UCSD-AML1 (cell line): ENCODE data around the gene SLC26A8.

Experiments
- DNase-seq: peaks from one replicate; lab custom pipeline; 2025; ENCODE audit not compliant: unreplicated experiment; lab: John Stamatoyannopoulos, UW

The SLC26A8 gene, protein sequence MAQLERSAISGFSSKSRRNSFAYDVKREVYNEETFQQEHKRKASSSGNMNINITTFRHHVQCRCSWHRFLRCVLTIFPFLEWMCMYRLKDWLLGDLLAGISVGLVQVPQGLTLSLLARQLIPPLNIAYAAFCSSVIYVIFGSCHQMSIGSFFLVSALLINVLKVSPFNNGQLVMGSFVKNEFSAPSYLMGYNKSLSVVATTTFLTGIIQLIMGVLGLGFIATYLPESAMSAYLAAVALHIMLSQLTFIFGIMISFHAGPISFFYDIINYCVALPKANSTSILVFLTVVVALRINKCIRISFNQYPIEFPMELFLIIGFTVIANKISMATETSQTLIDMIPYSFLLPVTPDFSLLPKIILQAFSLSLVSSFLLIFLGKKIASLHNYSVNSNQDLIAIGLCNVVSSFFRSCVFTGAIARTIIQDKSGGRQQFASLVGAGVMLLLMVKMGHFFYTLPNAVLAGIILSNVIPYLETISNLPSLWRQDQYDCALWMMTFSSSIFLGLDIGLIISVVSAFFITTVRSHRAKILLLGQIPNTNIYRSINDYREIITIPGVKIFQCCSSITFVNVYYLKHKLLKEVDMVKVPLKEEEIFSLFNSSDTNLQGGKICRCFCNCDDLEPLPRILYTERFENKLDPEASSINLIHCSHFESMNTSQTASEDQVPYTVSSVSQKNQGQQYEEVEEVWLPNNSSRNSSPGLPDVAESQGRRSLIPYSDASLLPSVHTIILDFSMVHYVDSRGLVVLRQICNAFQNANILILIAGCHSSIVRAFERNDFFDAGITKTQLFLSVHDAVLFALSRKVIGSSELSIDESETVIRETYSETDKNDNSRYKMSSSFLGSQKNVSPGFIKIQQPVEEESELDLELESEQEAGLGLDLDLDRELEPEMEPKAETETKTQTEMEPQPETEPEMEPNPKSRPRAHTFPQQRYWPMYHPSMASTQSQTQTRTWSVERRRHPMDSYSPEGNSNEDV

DNA sequence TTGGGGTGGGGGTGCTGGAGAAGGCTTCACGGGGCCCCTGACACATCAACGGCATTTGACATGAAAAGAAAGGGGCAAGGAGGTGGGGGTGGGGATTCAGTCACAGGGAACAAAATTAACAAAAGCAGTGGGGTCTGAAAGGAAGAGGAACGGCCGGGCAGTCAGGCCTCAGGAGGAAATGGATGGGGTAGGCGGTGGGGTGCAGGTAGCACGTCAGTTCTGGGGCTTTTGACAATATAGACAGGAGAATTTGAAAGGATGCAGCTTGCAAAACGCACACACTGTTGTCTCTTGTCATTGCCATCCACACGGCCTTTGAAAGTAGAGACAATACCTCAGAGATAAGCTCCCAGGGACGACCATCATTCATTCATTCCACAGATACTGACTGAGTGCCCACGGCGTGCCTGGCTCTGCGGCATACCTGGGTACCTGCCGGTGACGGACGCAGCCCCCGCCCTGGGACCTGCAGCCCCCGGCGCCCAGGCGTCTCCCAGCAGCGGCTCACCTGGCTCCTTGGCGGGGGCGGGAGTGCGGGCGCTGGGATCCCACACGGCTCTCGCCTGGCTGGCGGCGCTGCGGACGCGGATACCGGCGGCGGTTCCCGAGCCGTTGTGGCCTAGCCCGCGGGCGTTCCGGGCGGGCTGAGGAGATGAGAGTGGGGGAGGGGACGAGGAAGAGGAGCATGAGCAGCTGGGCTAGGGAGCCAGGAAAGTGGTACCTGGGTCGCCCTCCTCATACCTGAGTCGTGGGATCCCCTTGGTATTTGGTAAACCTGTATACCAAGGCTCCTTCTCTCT is at the start of gene SLC26A8:
TSS of gene SLC26A8 (minus strand) at position 646 of the 800 bp plus-strand sequence. CDS start 4,934 bp downstream, outside the sequence.
- no peak for DNase-seq

DNA sequence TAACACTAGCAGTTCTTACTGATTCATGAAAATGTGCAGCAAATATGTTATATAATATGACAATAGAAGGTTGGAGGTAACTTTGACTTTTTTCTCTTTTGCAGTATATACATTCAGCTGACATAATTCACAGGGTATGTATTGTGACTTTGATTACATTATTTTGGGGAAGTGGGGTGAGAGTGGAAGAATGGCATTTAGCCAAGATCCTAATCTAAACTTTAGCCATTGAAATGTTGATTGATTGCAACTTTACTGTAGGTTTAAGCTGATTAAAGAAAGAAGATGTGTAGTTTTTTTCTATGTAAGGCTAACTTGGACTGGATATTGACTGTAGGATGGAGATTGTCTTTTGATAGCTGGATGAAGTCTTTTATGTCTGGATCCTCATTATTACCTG is 49.1 kb upstream of the SLC26A8 start:
- no peak for DNase-seq

DNA sequence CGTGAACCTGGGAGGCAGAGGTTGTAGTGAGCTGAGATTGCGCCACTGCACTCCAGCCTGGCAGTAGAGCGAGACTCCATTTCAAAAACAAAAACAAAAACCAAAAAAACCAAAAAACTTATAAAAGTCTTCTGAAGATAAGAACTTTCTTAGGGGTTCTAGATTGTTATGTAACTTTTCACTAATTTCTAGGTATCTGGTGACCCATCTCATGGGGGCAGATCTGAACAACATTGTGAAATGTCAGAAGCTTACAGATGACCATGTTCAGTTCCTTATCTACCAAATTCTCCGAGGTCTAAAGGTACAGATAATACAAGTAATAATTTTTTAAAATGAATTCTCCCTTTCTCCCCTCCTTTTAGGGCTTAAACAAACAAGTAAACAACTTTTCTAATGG is 48.2 kb upstream of the SLC26A8 start:
- DNase-seq = no peak

DNA sequence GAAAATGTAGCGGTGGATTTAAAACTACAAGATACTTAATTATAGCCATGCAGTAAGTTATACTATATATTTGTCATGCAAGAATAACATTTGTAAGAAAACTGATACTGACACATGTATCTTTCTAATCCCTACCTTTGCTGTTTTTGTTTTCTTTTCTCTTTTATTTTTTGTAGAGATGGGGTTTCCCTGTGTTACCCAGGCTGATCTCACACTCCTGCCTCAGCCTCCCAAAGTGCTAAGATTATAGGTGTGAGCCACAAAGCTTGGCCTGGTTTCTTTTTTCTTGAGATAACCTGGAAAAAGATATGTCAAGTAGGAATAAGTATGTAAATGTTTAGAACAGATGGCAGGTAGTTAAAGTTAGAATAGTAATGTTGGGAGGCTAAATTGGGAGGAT is 47.3 kb upstream of the SLC26A8 start:
- DNase-seq = no peak

DNA sequence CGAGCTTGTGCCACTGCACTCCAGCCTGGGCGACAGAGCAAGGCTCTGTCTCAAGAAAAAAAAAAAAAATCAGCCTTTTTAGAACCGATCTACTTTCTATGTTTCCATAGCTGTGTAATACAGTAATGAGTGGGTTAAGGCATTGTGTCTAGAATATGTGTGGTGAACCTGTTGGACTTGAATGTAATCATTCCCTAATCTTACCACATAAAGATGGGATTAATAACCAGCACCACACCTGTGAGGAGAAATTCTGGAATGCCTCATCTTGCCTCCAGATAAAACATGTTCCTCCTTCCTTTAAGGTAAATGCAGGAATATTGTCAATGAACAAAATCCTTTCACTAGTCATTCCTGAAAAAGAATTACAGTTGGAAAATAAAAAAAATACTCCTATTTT is 46.8 kb upstream of the SLC26A8 start:
- DNase-seq = no peak

DNA sequence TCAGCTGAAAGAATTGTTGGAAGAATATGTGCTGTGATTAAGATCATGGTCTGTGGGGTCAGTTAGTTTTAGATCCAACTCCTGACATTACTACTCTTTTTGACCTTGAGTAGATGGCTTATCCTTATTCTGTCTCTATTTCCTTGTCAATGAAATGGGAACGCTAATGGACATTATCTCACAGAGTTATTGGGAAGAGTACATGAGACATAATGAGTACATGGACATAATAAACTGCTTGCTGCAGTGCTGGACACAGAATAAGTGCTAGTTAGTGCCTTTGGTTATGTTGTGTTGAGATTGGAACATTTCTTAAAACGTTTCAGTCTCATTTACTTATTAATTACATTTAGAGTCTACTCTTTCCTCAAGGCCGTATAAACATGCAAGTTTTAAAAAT is 45.8 kb upstream of the SLC26A8 start:
- no peak for DNase-seq

DNA sequence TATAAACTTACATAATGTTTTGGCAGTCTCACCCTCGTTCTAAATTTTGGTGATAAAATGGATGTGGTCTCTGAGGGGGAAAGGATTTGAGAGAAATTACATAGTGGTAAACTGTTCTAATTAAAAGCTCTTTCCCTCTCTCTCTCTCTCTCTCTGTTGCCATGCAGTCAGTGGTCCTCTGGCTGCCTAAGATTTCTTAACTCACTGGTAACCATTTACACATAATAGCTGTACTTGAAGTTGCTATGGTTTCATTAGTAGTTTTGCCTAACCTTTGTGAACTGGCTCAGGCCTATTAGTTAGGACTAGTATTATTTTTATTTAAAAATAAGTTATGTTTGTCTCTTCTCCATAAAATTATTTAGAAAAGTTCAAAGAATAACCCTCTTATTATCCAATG is 45.1 kb upstream of the SLC26A8 start:
- no peak for DNase-seq

DNA sequence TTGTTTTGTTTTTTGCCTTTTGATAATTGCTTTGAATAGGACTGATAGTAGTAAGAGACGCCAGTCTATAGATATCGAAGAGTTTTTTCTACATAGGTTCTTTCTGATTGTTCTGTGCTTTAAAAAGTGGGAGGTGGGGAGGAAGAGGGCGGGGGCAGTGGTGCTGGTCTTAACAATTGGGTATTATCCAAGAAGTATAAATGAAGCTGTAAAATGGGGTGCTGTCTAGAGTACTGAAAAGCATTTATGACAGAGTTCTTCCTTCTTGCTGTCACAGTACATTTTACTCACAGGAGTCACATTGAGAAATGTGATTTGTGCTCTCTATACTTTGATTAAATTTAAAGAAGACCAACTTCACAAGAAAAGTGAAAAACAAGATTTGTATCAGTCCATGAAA is 44.1 kb upstream of the SLC26A8 start:
- no peak for DNase-seq

DNA sequence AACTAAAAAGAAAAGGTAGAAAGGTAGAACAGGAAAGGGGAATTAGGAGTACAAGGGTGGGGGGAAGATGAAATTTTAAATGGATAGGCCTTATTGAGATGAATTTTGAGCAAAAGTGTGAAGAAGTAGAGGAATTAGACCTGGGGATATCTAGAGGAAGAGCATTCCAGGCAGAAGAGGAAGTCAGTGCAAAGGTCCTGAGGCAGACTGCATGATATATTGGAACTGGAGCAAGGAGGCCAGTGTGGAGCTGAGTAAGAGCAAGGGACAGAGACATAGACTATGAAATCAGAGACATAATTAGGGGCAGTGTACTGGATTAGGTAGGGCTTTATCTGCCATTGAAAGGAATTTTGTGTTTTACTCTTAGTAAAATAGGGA is 43.6 kb upstream of the SLC26A8 start:
- DNase-seq = no peak

DNA sequence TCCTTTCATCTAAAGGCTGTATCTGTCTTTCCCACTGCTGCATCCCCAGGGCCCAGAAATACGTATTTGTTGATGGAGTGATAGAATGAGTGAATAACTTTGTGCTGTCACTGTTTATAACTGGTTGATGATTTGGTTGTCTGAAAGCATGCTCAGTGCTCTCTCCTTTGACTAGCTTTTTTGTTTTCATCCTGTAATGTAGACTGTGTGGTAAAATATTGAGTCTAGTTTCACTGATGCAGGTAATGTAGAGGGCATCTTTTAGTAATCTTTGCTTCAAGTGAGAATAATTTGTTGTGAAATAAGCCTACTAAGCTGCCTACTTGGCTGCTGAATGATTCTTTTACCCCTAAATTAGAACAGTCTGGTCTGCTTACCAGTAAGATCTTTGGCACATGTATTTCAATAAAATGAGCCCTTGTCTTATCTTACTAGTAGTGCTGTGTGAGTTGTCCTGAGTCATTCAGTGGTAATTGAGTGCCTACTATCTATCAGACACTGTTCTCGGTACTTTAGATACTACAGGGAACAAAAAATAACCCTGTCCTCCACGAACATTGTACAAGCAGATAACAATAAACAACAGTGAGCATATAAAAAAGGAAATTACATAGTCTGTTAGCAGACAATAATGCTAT is 43.1 kb upstream of the SLC26A8 start:
- no peak for DNase-seq

DNA sequence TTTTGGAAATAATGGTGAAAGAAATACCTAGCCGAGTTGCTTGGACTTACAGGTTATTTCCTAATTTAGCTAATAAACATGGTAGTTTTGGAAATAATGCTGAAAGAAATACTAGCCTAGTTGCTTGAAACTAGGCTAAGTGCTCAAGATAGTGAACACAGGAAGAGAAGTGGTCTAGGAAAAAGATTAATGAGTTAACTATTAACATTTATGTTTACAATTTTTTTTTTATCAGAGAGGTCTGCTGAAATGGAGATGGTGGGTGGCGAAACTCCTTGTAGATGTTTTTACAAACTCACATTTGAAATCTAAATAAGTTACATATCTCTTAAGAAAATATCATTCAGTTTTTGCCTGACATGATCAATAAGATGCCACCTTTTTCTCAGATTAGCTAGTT is 42.4 kb upstream of the SLC26A8 start:
- no peak for DNase-seq

DNA sequence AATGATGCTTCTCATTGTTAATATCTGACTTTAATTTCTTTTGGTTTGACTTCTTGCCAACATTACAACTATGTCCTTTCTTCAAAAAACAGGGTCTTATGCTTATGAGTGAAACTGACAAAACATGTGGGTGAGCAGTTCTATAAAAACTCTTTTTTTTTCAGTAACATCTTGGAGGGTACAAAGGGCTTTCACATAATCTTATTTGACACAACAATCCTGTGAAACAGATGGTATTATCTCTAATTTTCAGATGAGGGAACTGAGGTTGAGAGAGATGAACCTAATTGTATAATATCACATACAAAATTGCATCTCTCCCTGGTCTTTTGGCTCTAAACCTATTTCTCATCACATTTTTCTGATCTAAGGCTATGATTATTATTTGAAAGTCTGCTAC is 41.5 kb upstream of the SLC26A8 start:
- no peak for DNase-seq

DNA sequence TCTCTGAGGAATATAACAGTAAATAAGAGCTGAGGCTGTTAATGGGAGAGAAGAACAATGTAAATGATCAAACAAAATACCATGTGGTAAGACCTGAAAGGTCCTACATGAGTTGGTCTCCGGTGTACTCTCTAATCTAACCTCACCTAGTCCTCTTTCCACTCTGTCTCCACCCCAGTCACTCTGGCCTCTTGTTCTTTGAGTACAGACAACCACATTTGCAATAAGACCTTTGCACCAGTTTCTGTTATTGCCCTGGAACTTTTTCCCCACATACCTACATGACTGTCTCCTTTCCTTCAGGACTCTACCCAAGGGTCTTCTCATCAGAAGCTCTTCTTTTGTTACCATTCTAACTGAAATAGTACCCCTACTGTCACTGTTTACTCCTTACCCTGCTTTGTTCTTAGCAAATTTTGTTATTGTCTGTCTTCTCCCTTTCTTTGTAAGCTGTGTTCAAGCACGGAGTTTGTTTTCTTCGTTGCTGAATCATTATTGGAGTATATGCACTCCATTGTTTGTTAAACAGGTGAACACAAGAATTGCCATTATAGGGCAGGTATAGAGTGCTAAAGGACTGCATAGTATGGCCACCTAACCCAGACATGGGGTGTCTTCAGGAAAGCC is 40.4 kb upstream of the SLC26A8 start:
- no peak for DNase-seq

DNA sequence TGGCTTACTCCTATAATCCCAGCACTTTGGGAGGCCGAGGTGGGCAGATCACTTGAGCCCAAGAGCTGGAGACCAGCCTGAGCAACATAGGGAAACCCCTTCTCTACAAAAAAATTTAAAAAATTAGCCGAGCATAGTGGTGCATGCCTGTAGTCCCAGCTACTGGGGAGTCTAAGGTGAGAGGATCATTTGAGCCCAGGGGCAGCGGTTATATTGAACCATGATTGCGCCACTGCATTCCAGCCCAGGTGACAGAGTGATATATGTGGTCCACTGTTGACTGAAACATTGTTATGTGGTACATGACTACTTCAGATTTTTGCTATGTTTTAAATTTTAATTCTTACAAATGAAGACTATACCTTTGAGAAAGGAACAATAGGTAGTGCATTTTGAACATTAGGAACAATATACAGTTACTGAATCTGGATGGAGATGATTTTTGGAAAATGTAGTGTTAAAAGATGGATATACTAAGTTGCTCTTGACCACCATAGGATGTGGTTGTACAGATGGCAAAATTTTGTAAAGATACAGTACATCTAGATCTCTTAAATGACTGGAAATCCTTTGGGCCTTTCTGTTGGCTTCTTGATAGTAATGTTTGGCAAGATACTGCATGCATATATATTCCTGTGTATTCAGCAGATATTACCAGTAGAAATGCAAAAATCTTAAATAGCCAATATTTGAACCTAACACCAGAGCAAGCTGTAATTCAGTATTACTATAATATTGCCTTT is 39.0 kb upstream of the SLC26A8 start:
- no peak for DNase-seq

DNA sequence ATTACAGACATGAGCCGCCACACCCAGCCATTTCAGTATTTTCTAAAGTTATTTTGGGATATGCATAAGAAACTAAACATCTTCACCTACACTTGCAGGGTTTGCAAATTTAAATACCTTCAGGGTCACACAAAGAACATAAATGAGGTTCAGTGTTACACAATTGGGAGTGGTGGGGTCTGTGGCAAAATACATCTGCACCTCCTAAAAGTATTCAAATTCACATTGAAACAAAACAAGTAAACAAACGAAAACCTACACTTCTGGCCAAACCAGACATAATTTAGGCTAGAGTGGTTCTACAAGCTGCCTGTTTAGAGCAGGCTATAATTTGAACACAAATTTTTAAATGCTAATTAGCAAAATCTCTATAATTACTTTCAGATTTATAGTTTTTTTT is 37.8 kb upstream of the SLC26A8 start:
- no peak for DNase-seq

DNA sequence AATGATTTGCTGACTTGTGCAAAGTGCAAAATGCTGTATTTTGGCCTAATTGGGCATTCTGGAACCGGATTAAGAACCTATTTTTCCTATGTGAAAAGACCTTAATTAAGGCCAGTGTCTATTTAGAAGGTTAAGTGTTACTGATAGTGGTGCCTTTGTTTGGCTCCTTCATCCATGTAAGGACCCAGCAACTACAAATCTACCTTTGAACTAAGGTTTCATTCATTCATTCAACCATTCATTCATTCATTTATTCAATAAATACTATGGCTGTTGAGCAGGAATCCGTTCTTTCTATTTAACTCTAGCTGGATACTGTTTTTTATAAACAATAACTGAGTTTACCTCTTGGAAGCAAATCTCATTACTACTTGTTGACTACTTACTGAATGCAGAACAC is 36.8 kb upstream of the SLC26A8 start:
- no peak for DNase-seq

DNA sequence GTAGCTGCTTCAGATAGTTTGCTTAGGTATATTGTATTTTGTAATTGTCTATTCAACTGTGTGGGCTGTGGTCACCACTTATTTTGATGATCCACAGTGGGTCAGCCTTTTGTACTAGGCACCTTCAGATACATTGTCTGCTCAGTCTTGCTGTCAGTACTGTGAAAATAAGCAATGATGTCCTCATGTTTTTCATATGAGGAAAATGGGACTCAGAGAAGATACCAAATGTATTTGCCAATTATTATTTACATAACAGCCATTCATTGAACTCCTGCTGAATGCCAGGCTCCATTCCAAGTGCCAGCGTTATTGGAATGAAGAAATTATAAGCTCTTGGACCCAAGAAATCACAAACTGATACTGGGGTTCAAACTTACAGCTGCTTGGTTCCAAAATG is 31.7 kb upstream of the SLC26A8 start:
- no peak for DNase-seq

DNA sequence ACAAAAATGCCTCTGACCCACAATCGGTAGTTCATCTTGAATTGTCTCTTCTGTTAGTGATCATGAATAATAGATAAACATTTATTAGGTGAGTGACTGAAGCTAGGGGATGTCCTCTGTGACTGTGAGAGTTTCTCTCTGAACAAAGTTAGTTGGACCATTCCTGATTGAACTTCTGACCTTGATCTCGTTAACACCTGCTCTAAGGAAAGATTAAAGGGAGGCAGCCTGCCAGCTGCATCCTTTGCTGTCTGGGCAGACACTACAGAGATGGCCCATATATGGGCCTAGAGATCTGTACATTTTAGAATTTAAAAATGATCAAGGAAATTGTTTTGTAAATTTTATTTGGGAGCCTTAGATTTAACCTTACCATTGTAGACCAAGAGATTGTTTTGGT is 30.5 kb upstream of the SLC26A8 start:
- no peak for DNase-seq

DNA sequence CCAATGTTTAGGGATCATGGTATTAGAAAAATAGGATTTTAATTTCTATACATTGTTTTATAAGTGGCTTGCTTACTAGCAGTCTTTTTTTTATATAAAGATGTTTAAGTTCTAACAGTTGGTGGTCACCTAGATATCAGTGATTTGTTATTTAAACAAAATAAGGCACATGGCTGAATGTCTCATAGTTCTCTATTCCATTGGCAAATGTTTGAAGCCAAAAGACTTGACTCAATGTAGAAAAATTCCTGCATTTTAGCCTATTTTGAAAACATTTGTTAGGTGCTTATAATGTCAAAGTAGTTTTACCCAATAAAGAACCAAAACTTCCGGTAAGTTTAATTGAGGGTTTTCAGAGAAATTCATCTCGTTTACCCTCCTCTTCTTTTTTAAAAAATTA is 30.0 kb upstream of the SLC26A8 start:
- no peak for DNase-seq

DNA sequence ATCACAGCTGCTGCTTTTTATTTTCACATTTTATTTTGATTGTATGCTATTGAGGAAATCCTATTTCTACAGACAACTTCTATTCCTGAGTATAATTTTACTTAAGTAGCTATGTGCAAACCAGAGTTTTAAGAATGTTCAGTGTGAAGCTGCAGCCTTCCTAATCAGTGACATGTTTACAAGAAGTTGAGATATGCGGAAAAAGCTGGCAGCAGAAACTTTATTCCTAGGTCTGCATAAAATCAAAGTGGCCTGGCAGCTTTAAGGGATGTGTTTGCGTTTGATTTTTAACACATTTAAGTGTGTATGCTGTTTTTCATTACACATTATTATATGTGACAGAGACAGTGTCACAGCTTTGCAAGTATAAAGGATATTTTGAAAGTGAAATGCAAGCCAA is 29.4 kb upstream of the SLC26A8 start:
- DNase-seq = no peak
